HEK293 (cell line): ENCODE data around the gene SMC1B.

Experiments
- CTCF ChIA-PET: fragments of 350-600 bp; formaldehyde crosslinking; extraction: SDS; loops from one replicate; lab custom pipeline; 2021; ENCODE audit warnings: antibody characterized with exemption; lab: Yijun Ruan, JAX
- POLR2A ChIA-PET: fragments of 300-600 bp; formaldehyde crosslinking; extraction: SDS; loops from one replicate; lab custom pipeline; 2020; ENCODE audit warnings: antibody characterized with exemption, inconsistent platforms; lab: Yijun Ruan, JAX
- H3K27ac ChIP-seq: fragments of 200-500 bp; sonication (Bioruptor generic); 2 replicates; pipeline ENCODE4 v1.5.1; 2014; ENCODE audit warnings: low read depth, low read length, control low read depth, inconsistent platforms; ENCODE audit errors: extremely low read depth
- H3K36me3 ChIP-seq, 2 experiments: fragments of 200-500 bp in 1 of 2; sonication (Bioruptor generic) in 1 of 2; 1 replicate in 1 of 2; 2 replicates in 1 of 2; pipeline ENCODE4 v1.5.1; 2014 to 2017; ENCODE audit warnings: inconsistent platforms in 2 of 2, low read length in 2 of 2; ENCODE audit not compliant: control insufficient read depth in 2 of 2, insufficient read depth in 1 of 2
- H3K4me1 ChIP-seq: fragments of 200-500 bp; sonication (Bioruptor generic); 2 replicates; pipeline ENCODE4 v1.5.1; 2014; ENCODE audit warnings: mild to moderate bottlenecking, low read length, inconsistent platforms; ENCODE audit not compliant: control insufficient read depth, insufficient read depth
- H3K4me3 ChIP-seq: 2 replicates; pipeline ENCODE4 v1.5.1; 2011; ENCODE audit warnings: low read depth, mild to moderate bottlenecking, control low read depth, low read length, moderate library complexity
- H3K9me3 ChIP-seq: fragments of 200-500 bp; sonication (Bioruptor generic); 2 replicates; pipeline ENCODE4 v1.5.1; 2014; ENCODE audit warnings: low read depth, low read length, inconsistent platforms; ENCODE audit not compliant: control insufficient read depth, insufficient read depth
- BCL6B ChIP-seq: fragments of 450-650 bp; formaldehyde crosslinking; IDR thresholded peaks from 2 replicates; pipeline ENCODE4 v1.5.1; 2017; ENCODE audit warnings: missing biosample characterization, missing genetic modification characterization
- FEZF1 ChIP-seq: fragments of 450-650 bp; formaldehyde crosslinking; IDR thresholded peaks from 2 replicates; pipeline ENCODE4 v1.5.1; 2016; ENCODE audit warnings: missing biosample characterization, missing genetic modification characterization
- INSM2 ChIP-seq: fragments of 450-650 bp; formaldehyde crosslinking; IDR thresholded peaks from 2 replicates; pipeline ENCODE4 v1.5.1; 2016; ENCODE audit warnings: missing biosample characterization, missing genetic modification characterization
- OSR2 ChIP-seq: fragments of 450-650 bp; formaldehyde crosslinking; IDR thresholded peaks from 2 replicates; pipeline ENCODE4 v1.5.1; 2016; ENCODE audit warnings: missing biosample characterization, missing genetic modification characterization
- SALL2 ChIP-seq: fragments of 450-650 bp; formaldehyde crosslinking; IDR thresholded peaks from 2 replicates; pipeline ENCODE4 v1.5.0; 2017; ENCODE audit warnings: missing biosample characterization, mild to moderate bottlenecking, missing genetic modification characterization, borderline replicate concordance
- SCRT2 ChIP-seq: fragments of 450-650 bp; formaldehyde crosslinking; IDR thresholded peaks from 2 replicates; pipeline ENCODE4 v1.5.1; 2016; ENCODE audit warnings: missing biosample characterization, missing genetic modification characterization
- TRIM28 ChIP-seq: IDR thresholded peaks from 2 replicates; pipeline ENCODE4 v1.6.1; 2011; ENCODE audit warnings: low read length, control low read depth, borderline replicate concordance
- ZFP37 ChIP-seq: fragments of 450-650 bp; formaldehyde crosslinking; IDR thresholded peaks from 2 replicates; pipeline ENCODE4 v1.5.1; 2016; ENCODE audit warnings: missing biosample characterization, missing genetic modification characterization
- ZIC2 ChIP-seq: fragments of 450-650 bp; formaldehyde crosslinking; IDR thresholded peaks from 2 replicates; pipeline ENCODE4 v1.5.1; 2016; ENCODE audit warnings: missing biosample characterization, missing genetic modification characterization
- ZNF132 ChIP-seq: fragments of 450-650 bp; formaldehyde crosslinking; IDR thresholded peaks from 2 replicates; pipeline ENCODE4 v1.5.1; 2017; ENCODE audit warnings: missing biosample characterization, missing genetic modification characterization, borderline replicate concordance
- ZNF138 ChIP-seq: fragments of 450-650 bp; formaldehyde crosslinking; IDR thresholded peaks from 2 replicates; pipeline ENCODE4 v1.5.1; 2016; ENCODE audit warnings: missing biosample characterization, missing genetic modification characterization, borderline replicate concordance
- ZNF174 ChIP-seq: fragments of 450-650 bp; formaldehyde crosslinking; IDR thresholded peaks from 2 replicates; pipeline ENCODE4 v1.5.0; 2017; ENCODE audit warnings: missing biosample characterization, mild to moderate bottlenecking, missing genetic modification characterization
- ZNF214 ChIP-seq: fragments of 450-650 bp; formaldehyde crosslinking; IDR thresholded peaks from 2 replicates; pipeline ENCODE4 v1.5.1; 2017; ENCODE audit warnings: missing biosample characterization, mild to moderate bottlenecking, missing genetic modification characterization, borderline replicate concordance
- ZNF239 ChIP-seq: fragments of 450-650 bp; formaldehyde crosslinking; IDR thresholded peaks from 2 replicates; pipeline ENCODE4 v1.5.1; 2016; ENCODE audit warnings: missing biosample characterization, missing genetic modification characterization
- ZNF433 ChIP-seq: fragments of 450-650 bp; formaldehyde crosslinking; IDR thresholded peaks from 2 replicates; pipeline ENCODE4 v1.5.1; 2016; ENCODE audit warnings: missing biosample characterization, missing genetic modification characterization, low read depth
- ZNF530 ChIP-seq: fragments of 450-650 bp; formaldehyde crosslinking; IDR thresholded peaks from 2 replicates; pipeline ENCODE4 v1.5.1; 2016; ENCODE audit warnings: low read depth, missing biosample characterization, missing genetic modification characterization
- ZNF660 ChIP-seq: fragments of 450-650 bp; IDR thresholded peaks from 2 replicates; pipeline ENCODE4 v1.5.1; 2018; ENCODE audit warnings: missing biosample characterization, mild to moderate bottlenecking, missing genetic modification characterization
- ZNF704 ChIP-seq: fragments of 450-650 bp; formaldehyde crosslinking; IDR thresholded peaks from 2 replicates; pipeline ENCODE4 v1.5.1; 2016; ENCODE audit warnings: missing biosample characterization, missing genetic modification characterization
- ZNF776 ChIP-seq: fragments of 450-650 bp; formaldehyde crosslinking; IDR thresholded peaks from 2 replicates; pipeline ENCODE4 v1.5.0; 2017; ENCODE audit warnings: missing biosample characterization, missing genetic modification characterization, borderline replicate concordance
- ZNF792 ChIP-seq: fragments of 450-650 bp; formaldehyde crosslinking; IDR thresholded peaks from 2 replicates; pipeline ENCODE4 v1.5.1; 2016; ENCODE audit warnings: missing biosample characterization, missing genetic modification characterization
- TF ChIP-seq, protein P1 (sequence below): fragments of 450-650 bp; formaldehyde crosslinking; IDR thresholded peaks from 2 replicates; pipeline ENCODE4 v1.5.1; 2016; ENCODE audit warnings: missing biosample characterization, missing genetic modification characterization
- TF ChIP-seq, protein P2 (sequence below): fragments of 450-650 bp; formaldehyde crosslinking; IDR thresholded peaks from 2 replicates; pipeline ENCODE4 v1.5.1; 2016; ENCODE audit warnings: missing biosample characterization, missing genetic modification characterization

SMC1B gene

GRCh38 chr22:45340323-45340722 is 73.1 kb downstream of the SMC1B start (continued):
- TF ChIP-seq, protein P1, sequence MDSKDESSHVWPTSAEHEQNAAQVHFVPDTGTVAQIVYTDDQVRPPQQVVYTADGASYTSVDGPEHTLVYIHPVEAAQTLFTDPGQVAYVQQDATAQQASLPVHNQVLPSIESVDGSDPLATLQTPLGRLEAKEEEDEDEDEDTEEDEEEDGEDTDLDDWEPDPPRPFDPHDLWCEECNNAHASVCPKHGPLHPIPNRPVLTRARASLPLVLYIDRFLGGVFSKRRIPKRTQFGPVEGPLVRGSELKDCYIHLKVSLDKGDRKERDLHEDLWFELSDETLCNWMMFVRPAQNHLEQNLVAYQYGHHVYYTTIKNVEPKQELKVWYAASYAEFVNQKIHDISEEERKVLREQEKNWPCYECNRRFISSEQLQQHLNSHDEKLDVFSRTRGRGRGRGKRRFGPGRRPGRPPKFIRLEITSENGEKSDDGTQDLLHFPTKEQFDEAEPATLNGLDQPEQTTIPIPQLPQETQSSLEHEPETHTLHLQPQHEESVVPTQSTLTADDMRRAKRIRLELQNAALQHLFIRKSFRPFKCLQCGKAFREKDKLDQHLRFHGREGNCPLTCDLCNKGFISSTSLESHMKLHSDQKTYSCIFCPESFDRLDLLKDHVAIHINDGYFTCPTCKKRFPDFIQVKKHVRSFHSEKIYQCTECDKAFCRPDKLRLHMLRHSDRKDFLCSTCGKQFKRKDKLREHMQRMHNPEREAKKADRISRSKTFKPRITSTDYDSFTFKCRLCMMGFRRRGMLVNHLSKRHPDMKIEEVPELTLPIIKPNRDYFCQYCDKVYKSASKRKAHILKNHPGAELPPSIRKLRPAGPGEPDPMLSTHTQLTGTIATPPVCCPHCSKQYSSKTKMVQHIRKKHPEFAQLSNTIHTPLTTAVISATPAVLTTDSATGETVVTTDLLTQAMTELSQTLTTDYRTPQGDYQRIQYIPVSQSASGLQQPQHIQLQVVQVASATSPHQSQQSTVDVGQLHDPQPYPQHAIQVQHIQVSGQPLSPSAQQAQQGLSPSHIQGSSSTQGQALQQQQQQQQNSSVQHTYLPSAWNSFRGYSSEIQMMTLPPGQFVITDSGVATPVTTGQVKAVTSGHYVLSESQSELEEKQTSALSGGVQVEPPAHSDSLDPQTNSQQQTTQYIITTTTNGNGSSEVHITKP (tag by site-specific recombination): no peak
- TF ChIP-seq FEZF1: no peak

DNA sequence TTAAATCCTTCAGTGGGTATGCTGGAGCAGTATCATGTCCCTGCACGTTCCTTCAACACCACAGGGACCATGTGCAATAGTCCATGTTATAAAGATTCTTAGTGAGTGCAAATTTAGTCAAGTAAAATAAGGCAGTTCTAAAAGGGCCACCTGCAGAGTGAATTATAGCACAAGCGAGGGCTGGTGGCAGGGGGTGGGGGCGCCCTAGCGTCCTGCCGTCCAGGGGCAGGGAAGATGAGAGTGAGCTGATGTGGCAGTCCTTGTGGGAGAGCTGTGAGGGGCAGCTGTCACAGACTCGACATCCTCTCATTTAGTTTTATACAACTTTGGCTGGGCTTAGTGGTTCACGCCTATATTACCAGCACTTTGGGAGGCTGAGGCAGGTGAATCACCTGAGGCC is 74.6 kb downstream of the SMC1B start:
- Histone ChIP-seq H3K4me1 (no peaks in the 10 kb centered on the region), H3K4me3 (no peak overlapping the region), H3K36me3 (peaks cover 40 to 87% of the 10 kb centered on the region in 2 experiments), H3K27ac (no peak overlapping the region), H3K9me3 (no peaks in the 10 kb centered on the region)
- TF ChIP-seq ZIC2 (peak; percentile 96), SCRT2 (tag by site-specific recombination) (no peak)
- POLR2A ChIA-PET: no interaction called here
- CTCF ChIA-PET: no interaction called here

DNA sequence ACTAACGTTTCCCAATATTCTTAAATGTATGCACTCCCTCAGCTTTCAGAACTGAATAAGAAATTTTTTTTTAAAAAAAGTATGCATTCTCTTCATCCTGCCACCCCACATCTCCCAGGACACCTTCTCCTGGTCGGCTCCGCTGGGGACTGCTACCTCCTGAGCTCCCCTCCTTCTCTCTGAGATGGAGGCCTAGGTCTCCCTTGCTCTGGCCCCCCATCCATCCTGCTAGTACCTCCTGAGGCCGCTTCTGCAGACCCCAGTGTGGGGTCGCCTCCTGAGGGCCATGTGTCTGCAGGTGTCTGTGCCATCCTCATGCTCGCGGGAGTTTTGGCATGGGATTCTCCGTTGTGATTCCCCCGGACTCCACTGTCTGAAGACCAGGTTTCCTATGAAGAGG is 75.9 kb downstream of the SMC1B start:
- Histone ChIP-seq H3K4me1 (no peaks in the 10 kb centered on the region), H3K9me3 (no peaks in the 10 kb centered on the region), H3K36me3 (peaks cover 50 to 91% of the 10 kb centered on the region in 2 experiments)
- CTCF ChIA-PET: no interaction called here
- no peak for TF ChIP-seq ZNF660 (tag by site-specific recombination)
- TF ChIP-seq OSR2 (tag by site-specific recombination): no peak
- no peak for TF ChIP-seq ZFP37 (tag by site-specific recombination)
- no peak for TF ChIP-seq TRIM28
- TF ChIP-seq BCL6B (tag by site-specific recombination): no peak
- TF ChIP-seq ZNF174 (tag by site-specific recombination): no peak
- no peak for TF ChIP-seq ZNF433 (tag by site-specific recombination)
- no peak for TF ChIP-seq ZNF704 (tag by site-specific recombination)
- TF ChIP-seq ZNF138 (tag by site-specific recombination): no peak
- TF ChIP-seq ZNF792 (tag by site-specific recombination): no peak
- TF ChIP-seq ZNF132: no peak
- TF ChIP-seq, protein P2, sequence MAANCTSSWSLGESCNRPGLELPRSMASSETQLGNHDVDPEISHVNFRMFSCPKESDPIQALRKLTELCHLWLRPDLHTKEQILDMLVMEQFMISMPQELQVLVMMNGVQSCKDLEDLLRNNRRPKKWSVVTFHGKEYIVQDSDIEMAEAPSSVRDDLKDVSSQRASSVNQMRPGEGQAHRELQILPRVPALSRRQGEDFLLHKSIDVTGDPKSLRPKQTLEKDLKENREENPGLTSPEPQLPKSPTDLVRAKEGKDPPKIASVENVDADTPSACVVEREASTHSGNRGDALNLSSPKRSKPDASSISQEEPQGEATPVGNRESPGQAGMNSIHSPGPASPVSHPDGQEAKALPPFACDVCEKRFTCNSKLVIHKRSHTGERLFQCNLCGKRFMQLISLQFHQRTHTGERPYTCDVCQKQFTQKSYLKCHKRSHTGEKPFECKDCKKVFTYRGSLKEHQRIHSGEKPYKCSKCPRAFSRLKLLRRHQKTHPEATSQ (tag by site-specific recombination): no peak
- no peak for TF ChIP-seq SALL2
- TF ChIP-seq ZNF239 (tag by site-specific recombination): no peak
- no peak for TF ChIP-seq ZNF776 (tag by site-specific recombination)
- no peak for TF ChIP-seq ZNF530 (tag by site-specific recombination)
- no peak for TF ChIP-seq ZNF214 (tag by site-specific recombination)
- TF ChIP-seq INSM2 (tag by site-specific recombination): no peak
- TF ChIP-seq, all 188 proteins: peak for 0
- POLR2A ChIA-PET: no interaction called here
- Histone ChIP-seq H3K27ac (no peak overlapping the region), H3K4me3 (no peak overlapping the region)
